Measurements from ENCODE around the gene ACTR3. TPM values are rescaled to one million over a fixed set of nuclear protein-coding genes. Genes with fewer than 3 reads are reported as not detected.

Gene ACTR3
- total and polyA plus RNA-seq, 3 donors from 2014 or later, result 106 to 180 (median 114) TPM

DNA sequence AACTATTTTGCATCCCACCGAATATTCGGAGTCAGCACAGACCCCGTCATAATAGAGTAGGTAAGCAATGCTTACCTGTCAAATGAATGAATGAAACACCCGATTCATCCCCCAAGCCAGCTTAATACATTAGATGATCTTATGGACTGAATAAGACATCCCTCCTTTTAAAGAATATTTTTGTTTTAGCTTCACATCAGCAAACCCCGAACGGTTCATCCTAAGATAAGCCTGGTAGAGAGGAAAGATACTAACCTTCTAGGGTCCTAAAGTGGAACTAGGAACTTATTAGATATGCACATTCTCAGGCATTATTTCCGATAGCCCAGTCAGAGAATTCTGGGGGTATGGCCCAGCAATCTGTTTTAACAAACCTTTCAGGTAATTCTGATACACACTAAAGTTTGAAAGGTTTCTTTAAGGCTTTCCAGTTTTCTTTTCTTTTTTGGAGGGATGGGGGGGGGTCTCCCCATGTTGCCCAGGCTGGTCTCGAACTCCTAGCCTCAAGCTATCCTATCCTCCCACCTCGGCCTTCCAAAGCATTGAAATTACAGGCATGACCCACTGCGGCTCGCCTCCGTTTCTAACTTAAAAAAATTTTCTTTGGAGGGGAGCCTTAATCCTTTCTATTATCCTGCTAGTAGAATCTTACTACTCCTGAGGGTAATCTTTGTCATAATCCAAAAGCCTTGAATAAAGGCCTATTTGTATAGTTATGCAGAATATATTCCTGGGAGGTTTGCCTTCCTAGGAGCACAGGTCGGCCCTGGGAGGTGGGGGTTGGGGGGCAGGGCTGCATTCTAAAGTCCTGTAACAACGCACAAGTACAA, 1.0 kb upstream of the ACTR3 start:
- no peaks in the 10 kb centered on the region for H3K9me3 ChIP-seq
- no peaks in the 10 kb centered on the region for H3K36me3 ChIP-seq (ENCODE audit: low read depth, missing control alignments)
- H3K27ac ChIP-seq, result peak overlapping the region; percentile 84 to 94
- DNase-seq, result no peak
- H3K4me1 ChIP-seq, result peaks cover 37% of the 10 kb centered on the region
- no peaks in the 10 kb centered on the region for H3K27me3 ChIP-seq
- 28 to 30% methylated on average over 13 to 14 of the region's 14 CpGs for WGBS, 2 donors
- TF ChIP-seq POLR2A (IDR thresholded peaks at IDR 0.05), result no peak
- TF ChIP-seq, protein P1, sequence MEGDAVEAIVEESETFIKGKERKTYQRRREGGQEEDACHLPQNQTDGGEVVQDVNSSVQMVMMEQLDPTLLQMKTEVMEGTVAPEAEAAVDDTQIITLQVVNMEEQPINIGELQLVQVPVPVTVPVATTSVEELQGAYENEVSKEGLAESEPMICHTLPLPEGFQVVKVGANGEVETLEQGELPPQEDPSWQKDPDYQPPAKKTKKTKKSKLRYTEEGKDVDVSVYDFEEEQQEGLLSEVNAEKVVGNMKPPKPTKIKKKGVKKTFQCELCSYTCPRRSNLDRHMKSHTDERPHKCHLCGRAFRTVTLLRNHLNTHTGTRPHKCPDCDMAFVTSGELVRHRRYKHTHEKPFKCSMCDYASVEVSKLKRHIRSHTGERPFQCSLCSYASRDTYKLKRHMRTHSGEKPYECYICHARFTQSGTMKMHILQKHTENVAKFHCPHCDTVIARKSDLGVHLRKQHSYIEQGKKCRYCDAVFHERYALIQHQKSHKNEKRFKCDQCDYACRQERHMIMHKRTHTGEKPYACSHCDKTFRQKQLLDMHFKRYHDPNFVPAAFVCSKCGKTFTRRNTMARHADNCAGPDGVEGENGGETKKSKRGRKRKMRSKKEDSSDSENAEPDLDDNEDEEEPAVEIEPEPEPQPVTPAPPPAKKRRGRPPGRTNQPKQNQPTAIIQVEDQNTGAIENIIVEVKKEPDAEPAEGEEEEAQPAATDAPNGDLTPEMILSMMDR (IDR thresholded peaks at IDR 0.05), result no peak
- intact Hi-C loops (cut with DNase I; ENCODE audit: low total_unique reads), result no loop called here
- peak overlapping the region; percentile 81 to 94 for H3K4me3 ChIP-seq

DNA sequence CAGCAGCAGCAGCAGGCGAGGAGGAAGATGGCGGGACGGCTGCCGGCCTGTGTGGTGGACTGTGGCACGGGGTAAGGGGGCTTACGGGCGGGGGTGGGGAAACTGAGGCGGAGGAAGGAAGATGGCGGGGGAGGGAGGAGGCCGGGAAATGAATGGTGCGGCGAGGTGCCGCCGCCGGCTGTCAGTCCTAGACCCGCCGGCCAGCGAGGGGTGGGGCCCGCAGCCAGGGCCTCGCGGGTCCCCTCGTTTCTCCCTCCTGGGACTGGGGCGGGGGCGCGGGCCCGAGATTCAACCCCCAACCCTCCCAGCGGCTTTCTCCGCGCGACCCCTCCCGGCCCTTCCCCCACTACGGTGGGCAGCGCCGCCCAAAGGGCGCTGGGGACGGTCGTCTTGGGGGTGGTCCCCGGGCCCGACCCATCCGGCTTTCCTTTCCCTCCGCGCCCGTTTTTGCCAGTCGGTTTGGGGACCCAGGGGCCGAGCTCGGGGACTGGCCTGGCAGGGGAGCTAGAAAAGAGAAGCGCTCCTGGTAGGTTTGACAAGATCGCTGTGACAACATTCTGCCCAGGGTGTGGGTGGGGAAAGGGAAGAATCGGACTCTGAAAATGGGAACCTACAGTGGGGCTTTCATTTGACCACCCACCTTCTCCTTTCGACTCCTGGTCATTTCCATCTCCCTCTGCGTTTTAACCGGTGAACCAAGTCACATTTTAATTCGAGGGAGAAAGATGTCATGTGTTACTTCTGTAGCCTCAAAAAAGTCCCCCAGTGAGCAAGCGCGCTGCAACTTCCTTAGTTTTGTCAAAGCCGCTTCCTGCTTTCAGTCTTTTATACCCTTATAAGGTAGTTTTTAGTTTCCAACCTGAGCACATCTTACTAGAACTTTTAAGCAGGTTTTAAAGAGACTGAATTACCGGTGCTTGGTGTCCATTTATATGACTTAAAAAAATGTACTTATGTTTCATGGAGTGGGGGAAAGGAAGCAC, 655 bp downstream of the ACTR3 start:
- Histone ChIP-seq H3K4me1 (peaks cover 45% of the 10 kb centered on the region), H3K9me3 (no peaks in the 10 kb centered on the region), H3K36me3 (ENCODE audit: low read depth, missing control alignments) (no peaks in the 10 kb centered on the region), H3K27ac (peak overlapping the region; percentile 84 to 94), H3K27me3 (no peaks in the 10 kb centered on the region), H3K4me3 (peak overlapping the region; percentile 81 to 94)
- 0% methylated on average over 14 to 57 of the region's 57 CpGs for WGBS, 2 donors
- TF ChIP-seq, protein P1 (IDR thresholded peaks at IDR 0.05), result no peak
- no peak for TF ChIP-seq POLR2A (IDR thresholded peaks at IDR 0.05)
- intact Hi-C loops (cut with DNase I; ENCODE audit: low total_unique reads), result loop anchor here (10.0 kb wide), 1 partner anchor 136 kb away; the partner anchor contains the start of gene SLC35F5
- peak; percentile 85 for DNase-seq

DNA sequence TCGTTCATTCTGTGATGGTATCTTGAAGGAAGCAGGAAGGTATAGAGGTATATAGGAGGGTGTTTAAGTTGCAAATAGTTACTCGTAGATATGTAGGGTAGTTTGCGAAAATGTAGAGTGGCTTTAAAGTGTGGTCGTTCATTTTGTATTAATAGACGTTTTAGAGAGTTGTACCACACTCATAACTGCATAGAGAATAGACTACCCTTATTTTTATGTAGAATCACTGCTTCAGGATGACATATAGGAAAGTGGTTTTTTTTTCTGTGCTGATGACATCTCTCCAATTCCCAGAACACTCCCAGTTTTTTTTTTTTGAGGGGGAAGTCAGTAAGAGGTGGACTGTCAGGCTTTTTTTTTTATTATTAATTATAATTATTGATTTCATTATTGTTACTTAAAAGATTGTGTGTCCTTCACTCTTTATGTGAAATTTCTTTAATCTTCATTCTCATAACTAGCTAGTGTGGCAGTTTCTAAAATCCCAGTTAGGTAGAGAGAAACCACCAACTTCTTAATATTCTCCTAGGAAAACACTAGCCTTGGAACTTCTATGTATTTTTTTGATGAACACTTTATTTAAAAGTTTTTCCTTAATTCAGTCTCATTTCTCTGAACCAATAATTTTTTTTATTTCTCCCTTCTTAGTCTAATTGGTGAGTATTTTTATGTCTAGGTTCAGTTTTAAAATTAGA, 1.5 kb downstream of the ACTR3 start:
- 3 to 5% methylated on average over 5 of the region's 5 CpGs for WGBS, 2 donors
- intact Hi-C loops (cut with DNase I; ENCODE audit: low total_unique reads), result loop anchor here (10.0 kb wide), 1 partner anchor 137 kb away; the partner anchor contains the start of gene SLC35F5
- H3K27me3 ChIP-seq, result no peaks in the 10 kb centered on the region
- H3K4me1 ChIP-seq, result peaks cover 48% of the 10 kb centered on the region
- TF ChIP-seq, protein P1 (IDR thresholded peaks at IDR 0.05), result no peak
- no peak for TF ChIP-seq POLR2A (IDR thresholded peaks at IDR 0.05)
- H3K27ac ChIP-seq, result peak overlapping the region; percentile 84 to 94
- H3K9me3 ChIP-seq, result no peaks in the 10 kb centered on the region
- H3K36me3 ChIP-seq (ENCODE audit: low read depth, missing control alignments), result no peaks in the 10 kb centered on the region
- H3K4me3 ChIP-seq, result peak overlapping the region; percentile 81 to 94
- no peak for DNase-seq

DNA sequence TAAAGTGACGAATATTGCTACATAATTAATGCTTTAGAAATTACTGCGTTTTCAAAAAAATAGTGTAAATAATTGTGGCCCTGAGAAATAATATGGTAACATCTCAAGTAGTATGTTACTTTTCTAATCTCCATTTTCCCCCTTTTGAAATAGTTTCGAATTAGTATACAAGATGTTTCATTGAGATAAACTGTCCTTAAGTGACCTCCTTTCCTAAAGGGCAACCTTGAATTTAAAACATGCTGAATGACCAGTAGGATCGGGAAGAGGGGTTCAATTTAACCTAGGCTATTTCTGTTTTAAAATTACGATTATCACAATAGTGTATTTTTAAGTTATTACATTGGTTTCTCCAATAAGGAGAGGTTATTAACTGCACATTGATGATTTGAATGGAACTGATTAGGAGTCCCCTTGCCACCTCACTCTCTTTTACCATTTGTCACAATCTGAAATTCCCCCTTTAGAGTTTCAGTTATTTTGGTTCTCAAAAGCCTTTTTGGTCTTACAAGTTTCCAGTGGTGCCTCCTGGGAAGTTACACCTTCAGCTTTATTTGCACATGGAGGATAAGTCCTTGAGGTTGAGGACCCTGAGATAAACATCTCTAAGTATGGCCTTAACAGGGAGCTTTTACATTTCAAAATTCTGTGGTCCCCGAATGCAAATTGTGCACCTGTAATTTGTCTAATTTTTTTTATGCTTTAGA, 2.3 kb downstream of the ACTR3 start:
- WGBS, 2 donors, result 38 to 42% methylated on average over 6 of the region's 6 CpGs
- intact Hi-C loops (cut with DNase I; ENCODE audit: low total_unique reads), result loop anchor here (10.0 kb wide), 1 partner anchor 137 kb away; the partner anchor contains the start of gene SLC35F5
- H3K27me3 ChIP-seq, result no peaks in the 10 kb centered on the region
- DNase-seq, result no peak
- TF ChIP-seq, protein P1 (IDR thresholded peaks at IDR 0.05), result no peak
- no peak for TF ChIP-seq POLR2A (IDR thresholded peaks at IDR 0.05)
- no peaks in the 10 kb centered on the region for H3K36me3 ChIP-seq (ENCODE audit: low read depth, missing control alignments)
- peak overlapping the region; percentile 84 to 94 for H3K27ac ChIP-seq
- no peak overlapping the region for H3K4me3 ChIP-seq
- H3K9me3 ChIP-seq, result no peaks in the 10 kb centered on the region
- H3K4me1 ChIP-seq, result peaks cover 56% of the 10 kb centered on the region

Measured in testis (tissue), 3 donors.